Erythroblast (primary cell): ENCODE measurements around the gene MDGA2.

ENCODE experiments used
- GATA1 ChIP-seq: IDR thresholded peaks from 2 replicates; pipeline ENCODE4 v1.6.1; 2011; ENCODE audit warnings: low read depth, mild to moderate bottlenecking, control low read depth, low read length, moderate library complexity
- POLR2A ChIP-seq: IDR thresholded peaks from 2 replicates; pipeline ENCODE4 v1.6.1; 2011; ENCODE audit warnings: mild to moderate bottlenecking, low read length

DNA sequence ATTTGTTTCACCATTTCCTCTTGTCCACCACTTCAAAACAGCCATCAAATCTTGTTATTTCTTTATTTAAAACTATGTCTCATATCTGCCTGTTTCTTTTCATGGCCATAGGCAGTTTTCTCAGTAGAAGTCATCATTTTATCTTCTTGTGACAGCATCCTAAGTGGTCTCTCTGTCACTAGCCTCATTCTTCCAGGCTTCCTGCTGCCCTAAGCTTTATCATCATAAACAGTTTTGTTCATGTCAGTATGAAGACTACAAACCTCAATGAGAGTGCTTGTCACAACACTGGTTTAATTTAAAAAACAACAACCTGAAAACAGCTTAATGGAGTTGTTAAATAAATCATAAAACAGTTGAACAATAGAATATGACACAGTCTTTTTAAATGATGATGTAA, 636.1 kb downstream of the MDGA2 start:
- no peak for TF ChIP-seq POLR2A
- no peak for TF ChIP-seq GATA1
